LHCN-M2 (cell line): Measurements from ENCODE around the gene NT5DC1. TPM values are rescaled to one million over a fixed set of nuclear protein-coding genes. Genes with fewer than 3 reads are reported as not detected.

ENCODE experiments used
- DNase-seq: peaks from one replicate; pipeline ENCODE4 v3.0.0-alpha.2; 2012; ENCODE audit warnings: low read depth
- polyA plus RNA-seq: library from polyadenylated mRNA; unstranded; fragments of >200 nt; gene quantifications from one replicate; pipeline ENCODE4 v1.2.1, GENCODE V29; 2012; ENCODE audit warnings: missing spikeins
- total RNA-seq: library from RNA; depleted of rRNA; stranded (reverse); fragments of >200 nt; gene quantifications from 2 replicates; pipeline ENCODE4 v1.2.3, GENCODE V29; 2014; rRNA removed

NT5DC1 gene
- 13.6 and 18.0 TPM in 2 replicates for total RNA-seq
- polyA plus RNA-seq = 20.3 TPM

- DNase-seq = peak; percentile 73
These were observed at the start of gene NT5DC1 for GRCh38 chr6:116100419-116101301. Gene NT5DC1 (plus strand): TSS chr6:116100853. CDS start chr6:116100931, 78 bp downstream.

GRCh38 chr6:116051244-116051643 lies 49.4 kb upstream of the NT5DC1 start:
- DNase-seq = no peak

GRCh38 chr6:116055513-116055912 lies 45.1 kb upstream of the NT5DC1 start:
- no peak for DNase-seq

GRCh38 chr6:116057766-116058165 lies 42.9 kb upstream of the NT5DC1 start:
- DNase-seq = no peak

GRCh38 chr6:116059713-116060571 lies 40.7 kb upstream of the NT5DC1 start:
- peak; percentile 45 for DNase-seq

GRCh38 chr6:116060572-116061283 lies 39.9 kb upstream of the NT5DC1 start, which contains the start of gene FRK:
Gene FRK (minus strand): TSS chr6:116060891. CDS start chr6:116060311, 580 bp downstream.
- DNase-seq = peak; percentile 86

GRCh38 chr6:116062496-116062895 lies 38.2 kb upstream of the NT5DC1 start:
- no peak for DNase-seq

GRCh38 chr6:116064666-116065065 lies 36.0 kb upstream of the NT5DC1 start:
- no peak for DNase-seq

- DNase-seq = no peak
These were observed 33.9 kb upstream of the NT5DC1 start for GRCh38 chr6:116066789-116067188.

- DNase-seq = no peak
These were observed 30.6 kb upstream of the NT5DC1 start for GRCh38 chr6:116070101-116070500.

- no peak for DNase-seq
These were observed 29.9 kb upstream of the NT5DC1 start for GRCh38 chr6:116070616-116071389.

- DNase-seq = no peak
These were observed 28.3 kb upstream of the NT5DC1 start for GRCh38 chr6:116072368-116072767.

GRCh38 chr6:116073765-116074440 lies 26.8 kb upstream of the NT5DC1 start:
- DNase-seq = peak; percentile 79

GRCh38 chr6:116074732-116075390 lies 25.8 kb upstream of the NT5DC1 start:
- peak; percentile 29 for DNase-seq

- DNase-seq = no peak
These were observed 22.1 kb upstream of the NT5DC1 start for GRCh38 chr6:116078522-116078921.

GRCh38 chr6:116078945-116079344 lies 21.7 kb upstream of the NT5DC1 start:
- no peak for DNase-seq

- no peak for DNase-seq
These were observed 17.6 kb upstream of the NT5DC1 start for GRCh38 chr6:116083052-116083451.

GRCh38 chr6:116084284-116084683 lies 16.4 kb upstream of the NT5DC1 start:
- no peak for DNase-seq

GRCh38 chr6:116087437-116088027 lies 13.1 kb upstream of the NT5DC1 start:
- peak; percentile 60 for DNase-seq
